HG03575 (cell line): ENCODE results near the gene IL1RAPL2.
"Not testable (repeated sequence)": the region's sequence is repeated elsewhere in the genome, so short reads cannot be mapped to it uniquely, and the experiment has no call there.

ENCODE experiments used
- ATAC-seq: cut with Tn5 transposase; IDR thresholded peaks from one replicate; pipeline ENCODE4 v1.9.1; 2021; ENCODE audit not compliant: unreplicated experiment, insufficient number of reproducible peaks, low FRiP score; ENCODE audit errors: extremely low read depth

The IL1RAPL2 gene

GRCh38 chrX:104972737-104973136, 406.7 kb downstream of the IL1RAPL2 start:
- ATAC-seq: no peak

- no peak for ATAC-seq
Observed at GRCh38 chrX:104987063-104987462, 421.1 kb downstream of the IL1RAPL2 start.

- ATAC-seq: no peak
Observed at GRCh38 chrX:104988038-104988437, 422.0 kb downstream of the IL1RAPL2 start.

GRCh38 chrX:104995546-104995945, 429.5 kb downstream of the IL1RAPL2 start:
- no peak for ATAC-seq

GRCh38 chrX:105006103-105006502, 440.1 kb downstream of the IL1RAPL2 start:
- ATAC-seq: no peak

- no peak for ATAC-seq
Observed at GRCh38 chrX:105006996-105007395, 441.0 kb downstream of the IL1RAPL2 start.

GRCh38 chrX:105013719-105014118, 447.7 kb downstream of the IL1RAPL2 start:
- no peak for ATAC-seq

GRCh38 chrX:105017641-105018040, 451.6 kb downstream of the IL1RAPL2 start:
- no peak for ATAC-seq

GRCh38 chrX:105018865-105019264, 452.9 kb downstream of the IL1RAPL2 start:
- no peak for ATAC-seq

- not testable (repeated sequence) for ATAC-seq
Observed at GRCh38 chrX:105028962-105029361, 463.0 kb downstream of the IL1RAPL2 start.

GRCh38 chrX:105038672-105039328, 472.8 kb downstream of the IL1RAPL2 start:
- no peak for ATAC-seq

GRCh38 chrX:105050921-105051320, 484.9 kb downstream of the IL1RAPL2 start:
- ATAC-seq: no peak

GRCh38 chrX:105051364-105051763, 485.4 kb downstream of the IL1RAPL2 start:
- no peak for ATAC-seq

GRCh38 chrX:105052926-105053325, 486.9 kb downstream of the IL1RAPL2 start:
- no peak for ATAC-seq

- no peak for ATAC-seq
Observed at GRCh38 chrX:105063743-105064142, 497.7 kb downstream of the IL1RAPL2 start.

GRCh38 chrX:105098201-105098600, 532.2 kb downstream of the IL1RAPL2 start:
- no peak for ATAC-seq

GRCh38 chrX:105098812-105099211, 532.8 kb downstream of the IL1RAPL2 start:
- no peak for ATAC-seq

- no peak for ATAC-seq
Observed at GRCh38 chrX:105101378-105101777, 535.4 kb downstream of the IL1RAPL2 start.

GRCh38 chrX:105109936-105110335, 543.9 kb downstream of the IL1RAPL2 start:
- no peak for ATAC-seq

- no peak for ATAC-seq
Observed at GRCh38 chrX:105114554-105115130, 548.6 kb downstream of the IL1RAPL2 start.
